ENCODE measurements around the gene ZNRD2.

The ZNRD2 gene

GRCh38 chr11:65554057-65554818 is 16.0 kb upstream of the ZNRD2 start:
- H3K9me3 Mint-ChIP-seq, result no peaks in the 10 kb centered on the region
- peaks cover 48% of the 10 kb centered on the region for H3K27me3 Mint-ChIP-seq (ENCODE audit: low read depth, poor library complexity)
- no peak for TF ChIP-seq CTCF (IDR thresholded peaks at IDR 0.05)
- peaks cover 65% of the 10 kb centered on the region for H3K4me1 Mint-ChIP-seq
- H3K27ac Mint-ChIP-seq, result no peak overlapping the region
- DNase-seq, result no peak
- H3K4me3 Mint-ChIP-seq, result peak overlapping the region; percentile 56
- peaks cover 1% of the 10 kb centered on the region for H3K36me3 Mint-ChIP-seq (ENCODE audit: low read depth)

GRCh38 chr11:65554842-65555430 is 15.3 kb upstream of the ZNRD2 start:
- peaks cover 70% of the 10 kb centered on the region for H3K4me1 Mint-ChIP-seq
- H3K4me3 Mint-ChIP-seq, result peak overlapping the region; percentile 47

GRCh38 chr11:65555693-65556231 is 14.5 kb upstream of the ZNRD2 start:
- Mint-ChIP-seq H3K4me1 (peaks cover 76% of the 10 kb centered on the region), H3K36me3 (ENCODE audit: low read depth) (no peaks in the 10 kb centered on the region), H3K4me3 (peak overlapping the region; percentile 66), H3K27me3 (ENCODE audit: low read depth, poor library complexity) (peaks cover 36% of the 10 kb centered on the region), H3K9me3 (no peaks in the 10 kb centered on the region), H3K27ac (no peak overlapping the region)
- DNase-seq, result no peak
- TF ChIP-seq CTCF (IDR thresholded peaks at IDR 0.05), result no peak

More at GRCh38 chr11:65554842-65555430, 15.3 kb upstream of the ZNRD2 start:
- Mint-ChIP-seq H3K36me3 (ENCODE audit: low read depth) (no peaks in the 10 kb centered on the region), H3K27ac (no peak overlapping the region), H3K9me3 (no peaks in the 10 kb centered on the region), H3K27me3 (ENCODE audit: low read depth, poor library complexity) (peaks cover 41% of the 10 kb centered on the region)
- no peak for DNase-seq
- no peak for TF ChIP-seq CTCF (IDR thresholded peaks at IDR 0.05)

GRCh38 chr11:65556470-65557279 is 13.6 kb upstream of the ZNRD2 start:
- H3K4me1 Mint-ChIP-seq, result peaks cover 76% of the 10 kb centered on the region
- H3K27me3 Mint-ChIP-seq (ENCODE audit: low read depth, poor library complexity), result peaks cover 26% of the 10 kb centered on the region
- H3K36me3 Mint-ChIP-seq (ENCODE audit: low read depth), result no peaks in the 10 kb centered on the region
- peak overlapping the region; percentile 83 for H3K4me3 Mint-ChIP-seq
- no peak for TF ChIP-seq CTCF (IDR thresholded peaks at IDR 0.05)
- peak overlapping the region; percentile 22 for H3K27ac Mint-ChIP-seq
- no peak for DNase-seq
- no peaks in the 10 kb centered on the region for H3K9me3 Mint-ChIP-seq

GRCh38 chr11:65557280-65558001 is 12.8 kb upstream of the ZNRD2 start:
- no peak for TF ChIP-seq CTCF (IDR thresholded peaks at IDR 0.05)
- Mint-ChIP-seq H3K27me3 (ENCODE audit: low read depth, poor library complexity) (peaks cover 19% of the 10 kb centered on the region), H3K9me3 (no peaks in the 10 kb centered on the region), H3K27ac (peak overlapping the region; percentile 22), H3K4me3 (peak overlapping the region; percentile 83), H3K36me3 (ENCODE audit: low read depth) (no peaks in the 10 kb centered on the region), H3K4me1 (peaks cover 76% of the 10 kb centered on the region)
- peak; percentile 72 for DNase-seq
